Liver (tissue), 3 donors: ENCODE data around the gene GHR.

Experiments used
- CTCF ChIP-seq: fragments of 150-350 bp; IDR thresholded peaks from 2 replicates; pipeline ENCODE4 v1.5.1; 2017; ENCODE audit warnings: improper control_type of control experiment, low read depth, low read length; ENCODE audit not compliant: missing input control
- FOXA1 ChIP-seq: IDR thresholded peaks from 2 replicates; pipeline ENCODE4 v1.6.1; 2016; ENCODE audit warnings: antibody characterized with exemption
- TAF1 ChIP-seq: conservative IDR thresholded peaks from 2 replicates; pipeline ENCODE4 v1.6.1; 2016; ENCODE audit warnings: antibody characterized with exemption, mild to moderate bottlenecking
- YY1 ChIP-seq: IDR thresholded peaks from 2 replicates; pipeline ENCODE4 v1.6.1; 2016; ENCODE audit warnings: antibody characterized with exemption, mild to moderate bottlenecking
- donor health status: healthy.
- donor health status: healthy.

- TF ChIP-seq TAF1 (no peak), YY1 (no peak), CTCF (no peak), FOXA1 (no peak)
Observed at GRCh38 chr5:42770003-42770402, 346.8 kb downstream of the GHR start.
